Measurements from ENCODE around the gene MEX3D. TPM values are rescaled to one million over a fixed set of nuclear protein-coding genes. Genes with fewer than 3 reads are reported as not detected.
A peak's percentile ranks its signal among the peaks of the same experiment; 100 is the strongest.

The MEX3D gene
- 36.9 TPM for polyA plus RNA-seq (2013, experiment 1 of 2)
- polyA plus RNA-seq (2013, experiment 2 of 2): 41.0 TPM

GRCh38 chr19:1568320-1569019 lies at the start of gene MEX3D:
MEX3D (minus strand) TSS chr19:1568325; CDS start chr19:1568058, 267 bp downstream.
- H3K27ac ChIP-seq (ENCODE audit: low read depth, low read length): peak within 1 kb of the TSS; percentile 93
- peak within 1 kb of the TSS; percentile 97 for H3K9ac ChIP-seq (ENCODE audit: low read depth, low read length)
- H3K27me3 ChIP-seq (ENCODE audit: insufficient read depth, low read length): peaks cover 18% of the 10 kb centered on the region
- H3K4me1 ChIP-seq (ENCODE audit: insufficient read depth, low read length): 0 out of 2 replicates have a peak, but pooled peaks cover 4% of the 10 kb centered on the region
- no peaks in the 10 kb centered on the region for H3K9me3 ChIP-seq (ENCODE audit: insufficient read depth, low read depth, low read length)
- 14% methylated on average over 63 of the region's 63 CpGs for WGBS
- H3K4me3 ChIP-seq (ENCODE audit: low read length): peak within 1 kb of the TSS; percentile 89
- H3K36me3 ChIP-seq (ENCODE audit: insufficient read depth, low read length): peaks cover 11% of the 10 kb centered on the region

GRCh38 chr19:1616875-1617274 lies 48.8 kb upstream of the MEX3D start:
- Histone ChIP-seq H3K36me3 (ENCODE audit: insufficient read depth, low read length) (peaks cover 90% of the 10 kb centered on the region), H3K9me3 (ENCODE audit: insufficient read depth, low read depth, low read length) (no peaks in the 10 kb centered on the region), H3K9ac (ENCODE audit: low read depth, low read length) (no peak overlapping the region), H3K4me3 (ENCODE audit: low read length) (no peak overlapping the region), H3K27me3 (ENCODE audit: insufficient read depth, low read length) (no peaks in the 10 kb centered on the region), H3K4me1 (ENCODE audit: insufficient read depth, low read length) (no peaks in the 10 kb centered on the region), H3K27ac (ENCODE audit: low read depth, low read length) (no peak overlapping the region)
- 75% methylated on average over 4 of the region's 4 CpGs for WGBS

- Histone ChIP-seq H3K9ac (ENCODE audit: low read depth, low read length) (no peak overlapping the region), H3K27me3 (ENCODE audit: insufficient read depth, low read length) (no peaks in the 10 kb centered on the region), H3K4me1 (ENCODE audit: insufficient read depth, low read length) (no peaks in the 10 kb centered on the region), H3K36me3 (ENCODE audit: insufficient read depth, low read length) (peaks cover 91% of the 10 kb centered on the region), H3K9me3 (ENCODE audit: insufficient read depth, low read depth, low read length) (no peaks in the 10 kb centered on the region), H3K27ac (ENCODE audit: low read depth, low read length) (no peak overlapping the region), H3K4me3 (ENCODE audit: low read length) (no peak overlapping the region)
- WGBS: 95% methylated on average over 8 of the region's 8 CpGs
Measured at GRCh38 chr19:1616396-1616795, 48.3 kb upstream of the MEX3D start.

GRCh38 chr19:1615156-1615765 lies 47.1 kb upstream of the MEX3D start:
- H3K9ac ChIP-seq (ENCODE audit: low read depth, low read length): no peak overlapping the region
- H3K27ac ChIP-seq (ENCODE audit: low read depth, low read length): no peak overlapping the region
- H3K9me3 ChIP-seq (ENCODE audit: insufficient read depth, low read depth, low read length): no peaks in the 10 kb centered on the region
- H3K36me3 ChIP-seq (ENCODE audit: insufficient read depth, low read length): peaks cover 94% of the 10 kb centered on the region
- no peaks in the 10 kb centered on the region for H3K4me1 ChIP-seq (ENCODE audit: insufficient read depth, low read length)
- no peak overlapping the region for H3K4me3 ChIP-seq (ENCODE audit: low read length)
- H3K27me3 ChIP-seq (ENCODE audit: insufficient read depth, low read length): no peaks in the 10 kb centered on the region
- 93% methylated on average over 41 of the region's 41 CpGs for WGBS

- no peak overlapping the region for H3K9ac ChIP-seq (ENCODE audit: low read depth, low read length)
- no peaks in the 10 kb centered on the region for H3K9me3 ChIP-seq (ENCODE audit: insufficient read depth, low read depth, low read length)
- H3K27me3 ChIP-seq (ENCODE audit: insufficient read depth, low read length): no peaks in the 10 kb centered on the region
- 96% methylated on average over 32 of the region's 32 CpGs for WGBS
- no peak overlapping the region for H3K4me3 ChIP-seq (ENCODE audit: low read length)
- H3K27ac ChIP-seq (ENCODE audit: low read depth, low read length): no peak overlapping the region
- H3K36me3 ChIP-seq (ENCODE audit: insufficient read depth, low read length): peaks cover 93% of the 10 kb centered on the region
- no peaks in the 10 kb centered on the region for H3K4me1 ChIP-seq (ENCODE audit: insufficient read depth, low read length)
Measured at GRCh38 chr19:1613808-1614570, 45.9 kb upstream of the MEX3D start.

GRCh38 chr19:1613146-1613545 lies 45.0 kb upstream of the MEX3D start:
- H3K4me3 ChIP-seq (ENCODE audit: low read length): no peak overlapping the region
- no peaks in the 10 kb centered on the region for H3K27me3 ChIP-seq (ENCODE audit: insufficient read depth, low read length)
- no peaks in the 10 kb centered on the region for H3K4me1 ChIP-seq (ENCODE audit: insufficient read depth, low read length)
- H3K9me3 ChIP-seq (ENCODE audit: insufficient read depth, low read depth, low read length): no peaks in the 10 kb centered on the region
- 91% methylated on average over 9 of the region's 9 CpGs for WGBS
- no peak overlapping the region for H3K27ac ChIP-seq (ENCODE audit: low read depth, low read length)
- no peak overlapping the region for H3K9ac ChIP-seq (ENCODE audit: low read depth, low read length)
- H3K36me3 ChIP-seq (ENCODE audit: insufficient read depth, low read length): peaks cover 87% of the 10 kb centered on the region

GRCh38 chr19:1612114-1613086 lies 44.3 kb upstream of the MEX3D start:
- Histone ChIP-seq H3K36me3 (ENCODE audit: insufficient read depth, low read length) (peaks cover 81% of the 10 kb centered on the region), H3K4me1 (ENCODE audit: insufficient read depth, low read length) (no peaks in the 10 kb centered on the region), H3K9me3 (ENCODE audit: insufficient read depth, low read depth, low read length) (no peaks in the 10 kb centered on the region), H3K27me3 (ENCODE audit: insufficient read depth, low read length) (no peaks in the 10 kb centered on the region), H3K9ac (ENCODE audit: low read depth, low read length) (no peak overlapping the region), H3K4me3 (ENCODE audit: low read length) (no peak overlapping the region), H3K27ac (ENCODE audit: low read depth, low read length) (no peak overlapping the region)
- 96% methylated on average over 39 of the region's 39 CpGs for WGBS

- H3K27ac ChIP-seq (ENCODE audit: low read depth, low read length): no peak overlapping the region
- H3K9ac ChIP-seq (ENCODE audit: low read depth, low read length): no peak overlapping the region
- peaks cover 70% of the 10 kb centered on the region for H3K36me3 ChIP-seq (ENCODE audit: insufficient read depth, low read length)
- H3K4me3 ChIP-seq (ENCODE audit: low read length): no peak overlapping the region
- H3K4me1 ChIP-seq (ENCODE audit: insufficient read depth, low read length): 0 out of 2 replicates have a peak, but pooled peaks cover 1% of the 10 kb centered on the region
- 95% methylated on average over 15 of the region's 15 CpGs for WGBS
- H3K27me3 ChIP-seq (ENCODE audit: insufficient read depth, low read length): no peaks in the 10 kb centered on the region
- H3K9me3 ChIP-seq (ENCODE audit: insufficient read depth, low read depth, low read length): no peaks in the 10 kb centered on the region
Measured at GRCh38 chr19:1611353-1611752, 43.2 kb upstream of the MEX3D start.

- Histone ChIP-seq H3K27me3 (ENCODE audit: insufficient read depth, low read length) (no peaks in the 10 kb centered on the region), H3K9ac (ENCODE audit: low read depth, low read length) (no peak overlapping the region), H3K9me3 (ENCODE audit: insufficient read depth, low read depth, low read length) (no peaks in the 10 kb centered on the region), H3K27ac (ENCODE audit: low read depth, low read length) (no peak overlapping the region), H3K4me3 (ENCODE audit: low read length) (no peak overlapping the region), H3K4me1 (ENCODE audit: insufficient read depth, low read length) (0 out of 2 replicates have a peak, but pooled peaks cover 4% of the 10 kb centered on the region), H3K36me3 (ENCODE audit: insufficient read depth, low read length) (peaks cover 63% of the 10 kb centered on the region)
- WGBS: 88% methylated on average over 8 of the region's 11 CpGs
Measured at GRCh38 chr19:1610579-1610978, 42.5 kb upstream of the MEX3D start.

- no peaks in the 10 kb centered on the region for H3K9me3 ChIP-seq (ENCODE audit: insufficient read depth, low read depth, low read length)
- peaks cover 56% of the 10 kb centered on the region for H3K36me3 ChIP-seq (ENCODE audit: insufficient read depth, low read length)
- H3K27me3 ChIP-seq (ENCODE audit: insufficient read depth, low read length): no peaks in the 10 kb centered on the region
- no peak overlapping the region for H3K4me3 ChIP-seq (ENCODE audit: low read length)
- 92% methylated on average over 16 of the region's 16 CpGs for WGBS
- H3K27ac ChIP-seq (ENCODE audit: low read depth, low read length): no peak overlapping the region
- H3K4me1 ChIP-seq (ENCODE audit: insufficient read depth, low read length): 0 out of 2 replicates have a peak, but pooled peaks cover 4% of the 10 kb centered on the region
- H3K9ac ChIP-seq (ENCODE audit: low read depth, low read length): no peak overlapping the region
Measured at GRCh38 chr19:1609680-1610474, 41.8 kb upstream of the MEX3D start.
